Tongue (tissue), 2 donors: ENCODE results near the gene NDUFS2. TPM values are rescaled to one million over a fixed set of nuclear protein-coding genes. Genes with fewer than 3 reads are reported as not detected.
A peak's percentile ranks its signal among the peaks of the same experiment; 100 is the strongest.
"Not testable (repeated sequence)": the region's sequence is repeated elsewhere in the genome, so short reads cannot be mapped to it uniquely, and the experiment has no call there.

Source experiments
- DNase-seq: peaks from one replicate; pipeline ENCODE4 v3.0.0-alpha.2; 2015
- total RNA-seq: library from RNA; depleted of rRNA; stranded (reverse); fragments of >200 nt; gene quantifications from one replicate; pipeline ENCODE4 v1.2.3, GENCODE V29; 2014

The NDUFS2 gene
- total RNA-seq, 1 donor from 2014 or later: 174 TPM

- DNase-seq: no peak
Measured at GRCh38 chr1:161222175-161223019, 20.2 kb downstream of the NDUFS2 start.

- no peak for DNase-seq
Measured at GRCh38 chr1:161223805-161224694, 21.9 kb downstream of the NDUFS2 start.

GRCh38 chr1:161224695-161225087 is 22.5 kb downstream of the NDUFS2 start:
- DNase-seq: not testable (repeated sequence)

GRCh38 chr1:161225178-161225533 is 23.0 kb downstream of the NDUFS2 start:
- no peak for DNase-seq

- DNase-seq: peak; percentile 98
Measured at GRCh38 chr1:161225534-161226319, 23.6 kb downstream of the NDUFS2 start, which contains the start of gene TOMM40L. TOMM40L (plus strand) TSS chr1:161226060; CDS start chr1:161226490, 430 bp downstream.

- DNase-seq: no peak
Measured at GRCh38 chr1:161226320-161226711, 24.1 kb downstream of the NDUFS2 start.

- no peak for DNase-seq
Measured at GRCh38 chr1:161226759-161227158, 24.6 kb downstream of the NDUFS2 start.

- peak; percentile 91 for DNase-seq
Measured at GRCh38 chr1:161227196-161227871, 25.2 kb downstream of the NDUFS2 start.

- no peak for DNase-seq
Measured at GRCh38 chr1:161228032-161228431, 25.9 kb downstream of the NDUFS2 start.

GRCh38 chr1:161229896-161230295 is 27.7 kb downstream of the NDUFS2 start:
- no peak for DNase-seq

GRCh38 chr1:161230762-161231161 is 28.6 kb downstream of the NDUFS2 start:
- no peak for DNase-seq

GRCh38 chr1:161233102-161233501 is 30.9 kb downstream of the NDUFS2 start:
- no peak for DNase-seq

GRCh38 chr1:161235957-161236775 is 34.0 kb downstream of the NDUFS2 start:
- no peak for DNase-seq

GRCh38 chr1:161238039-161238473 is 35.9 kb downstream of the NDUFS2 start, which contains the start of gene NR1I3:
NR1I3 (minus strand) TSS chr1:161238203; CDS start chr1:161236565, 1,638 bp downstream.
- DNase-seq: no peak

- DNase-seq: no peak
Measured at GRCh38 chr1:161241682-161242081, 39.5 kb downstream of the NDUFS2 start.

- DNase-seq: no peak
Measured at GRCh38 chr1:161242313-161242712, 40.1 kb downstream of the NDUFS2 start.

GRCh38 chr1:161244888-161245287 is 42.7 kb downstream of the NDUFS2 start:
- DNase-seq: no peak

GRCh38 chr1:161250100-161250499 is 47.9 kb downstream of the NDUFS2 start:
- DNase-seq: not testable (repeated sequence)

- DNase-seq: no peak
Measured at GRCh38 chr1:161250829-161251228, 48.7 kb downstream of the NDUFS2 start.

GRCh38 chr1:161251579-161251978 is 49.4 kb downstream of the NDUFS2 start:
- no peak for DNase-seq

GRCh38 chr1:161255302-161255701 is 53.1 kb downstream of the NDUFS2 start:
- not testable (repeated sequence) for DNase-seq
